Activated T-helper 1 cell treated with anti-CD3 and anti-CD28 coated beads, Interleukin-12 subunit alpha, Interleukin-12 subunit beta, Interleukin-2, Interleukin-4 antibody, amounts not matched to agents 30 ng/mL and 10 ng/mL and 1 ng/mL, durations not matched to agents 14 hours and 24 hours and 36 hours (primary cell): ENCODE measurements around the gene CD19. TPM values are rescaled to one million over a fixed set of nuclear protein-coding genes. Genes with fewer than 3 reads are reported as not detected.
"Not testable (repeated sequence)": the region's sequence is repeated elsewhere in the genome, so short reads cannot be mapped to it uniquely, and the experiment has no call there.

Experiments used
- DNase-seq: peaks from one replicate; pipeline ENCODE4 v3.0.0; 2021; ENCODE audit warnings: low spot score
- H3K27ac Mint-ChIP-seq: one replicate; pipeline ENCODE4 v1.8.0; 2021; ENCODE audit warnings: mild to moderate bottlenecking, mixed read lengths
- H3K27me3 Mint-ChIP-seq: one replicate; pipeline ENCODE4 v1.8.0; 2022; ENCODE audit warnings: mild to moderate bottlenecking, moderate library complexity, mixed read lengths; ENCODE audit not compliant: insufficient read depth
- H3K36me3 Mint-ChIP-seq: one replicate; pipeline ENCODE4 v1.8.0; 2021; ENCODE audit warnings: low read depth, mixed read lengths
- H3K4me1 Mint-ChIP-seq: one replicate; pipeline ENCODE4 v1.8.0; 2021; ENCODE audit warnings: low read depth, mixed read lengths
- H3K4me3 Mint-ChIP-seq: one replicate; pipeline ENCODE4 v1.8.0; 2021; ENCODE audit warnings: mild to moderate bottlenecking, moderate library complexity, mixed read lengths
- H3K9me3 Mint-ChIP-seq: one replicate; pipeline ENCODE4 v1.8.0; 2021; ENCODE audit warnings: mixed read lengths
- intact Hi-C: fragments of 100-400 bp; cut with micrococcal nuclease; formaldehyde crosslinking; loops from one replicate; pipeline ENCODE4 v1.15.1; 2024
- total RNA-seq: library from RNA; stranded (reverse); gene quantifications from 2 replicates; pipeline ENCODE4 v1.2.3, GENCODE V29; 2022

The CD19 gene
- total RNA-seq, 1 donor from 2014 or later: not detected

GRCh38 chr16:28958216-28958615 lies 26.4 kb downstream of the CD19 start:
- peaks cover 48% of the 10 kb centered on the region for H3K36me3 Mint-ChIP-seq
- no peak overlapping the region for H3K4me3 Mint-ChIP-seq
- intact Hi-C loops: no loop called here
- no peak for DNase-seq
- no peak overlapping the region for H3K27ac Mint-ChIP-seq
- peaks cover 10% of the 10 kb centered on the region for H3K4me1 Mint-ChIP-seq
- no peaks in the 10 kb centered on the region for H3K27me3 Mint-ChIP-seq
- H3K9me3 Mint-ChIP-seq: no peaks in the 10 kb centered on the region

GRCh38 chr16:28958836-28959235 lies 27.1 kb downstream of the CD19 start:
- intact Hi-C loops: no loop called here
- H3K27ac Mint-ChIP-seq: no peak overlapping the region
- H3K4me3 Mint-ChIP-seq: no peak overlapping the region
- H3K36me3 Mint-ChIP-seq: peaks cover 47% of the 10 kb centered on the region
- DNase-seq: no peak
- peaks cover 7% of the 10 kb centered on the region for H3K4me1 Mint-ChIP-seq
- H3K9me3 Mint-ChIP-seq: no peaks in the 10 kb centered on the region
- H3K27me3 Mint-ChIP-seq: no peaks in the 10 kb centered on the region

GRCh38 chr16:28964072-28964471 lies 32.3 kb downstream of the CD19 start:
- no peak overlapping the region for H3K27ac Mint-ChIP-seq

GRCh38 chr16:28964496-28964895 lies 32.7 kb downstream of the CD19 start:
- no peak for DNase-seq
- H3K4me1 Mint-ChIP-seq: no peaks in the 10 kb centered on the region
- no peaks in the 10 kb centered on the region for H3K9me3 Mint-ChIP-seq
- H3K36me3 Mint-ChIP-seq: peaks cover 36% of the 10 kb centered on the region
- no peak overlapping the region for H3K4me3 Mint-ChIP-seq
- intact Hi-C loops: no loop called here
- H3K27ac Mint-ChIP-seq: no peak overlapping the region
- no peaks in the 10 kb centered on the region for H3K27me3 Mint-ChIP-seq

More at GRCh38 chr16:28964072-28964471, 32.3 kb downstream of the CD19 start:
- Mint-ChIP-seq H3K4me1 (no peaks in the 10 kb centered on the region), H3K27me3 (no peaks in the 10 kb centered on the region), H3K4me3 (no peak overlapping the region), H3K9me3 (no peaks in the 10 kb centered on the region), H3K36me3 (peaks cover 39% of the 10 kb centered on the region)
- DNase-seq: no peak
- intact Hi-C loops: no loop called here

GRCh38 chr16:28967156-28967555 lies 35.4 kb downstream of the CD19 start:
- peaks cover 24% of the 10 kb centered on the region for H3K36me3 Mint-ChIP-seq
- H3K9me3 Mint-ChIP-seq: no peaks in the 10 kb centered on the region
- DNase-seq: no peak
- intact Hi-C loops: no loop called here
- no peak overlapping the region for H3K4me3 Mint-ChIP-seq
- H3K27ac Mint-ChIP-seq: no peak overlapping the region
- H3K27me3 Mint-ChIP-seq: no peaks in the 10 kb centered on the region
- no peaks in the 10 kb centered on the region for H3K4me1 Mint-ChIP-seq

- H3K4me3 Mint-ChIP-seq, DNase-seq, intact Hi-C loops, H3K27me3 Mint-ChIP-seq, H3K9me3 Mint-ChIP-seq, H3K4me1 Mint-ChIP-seq, H3K36me3 Mint-ChIP-seq: not testable (repeated sequence)
- peak overlapping the region; percentile 48 for H3K27ac Mint-ChIP-seq
These were observed 37.9 kb downstream of the CD19 start for GRCh38 chr16:28969696-28970095.

- peak overlapping the region; percentile 92 for H3K27ac Mint-ChIP-seq
- peaks cover 3% of the 10 kb centered on the region for H3K36me3 Mint-ChIP-seq
- no peaks in the 10 kb centered on the region for H3K9me3 Mint-ChIP-seq
- intact Hi-C loops: loop anchor here (1.0 to 2.0 kb wide), 7 partner anchors 11 to 128 kb away; partner anchors contain the start of genes LAT, NFATC2IP, RABEP2 and TUFM
- no peak for DNase-seq
- H3K4me1 Mint-ChIP-seq: peaks cover 24% of the 10 kb centered on the region
- peak overlapping the region; percentile 95 for H3K4me3 Mint-ChIP-seq
- no peaks in the 10 kb centered on the region for H3K27me3 Mint-ChIP-seq
These were observed 42.3 kb downstream of the CD19 start for GRCh38 chr16:28974007-28974436.

GRCh38 chr16:28974437-28975157 lies 42.8 kb downstream of the CD19 start, which contains the start of gene SPNS1:
TSS of gene SPNS1 (plus strand) at chr16:28974778. CDS start at chr16:28975152, 374 bp downstream.
- Mint-ChIP-seq H3K9me3 (no peaks in the 10 kb centered on the region), H3K36me3 (peaks cover 3% of the 10 kb centered on the region), H3K27ac (peak within 1 kb of the TSS; percentile 92), H3K27me3 (no peaks in the 10 kb centered on the region), H3K4me3 (peak within 1 kb of the TSS; percentile 95), H3K4me1 (peaks cover 24% of the 10 kb centered on the region)
- intact Hi-C loops: loop anchor here (1.0 to 2.0 kb wide), 7 partner anchors 11 to 128 kb away; partner anchors contain the start of genes LAT, NFATC2IP, RABEP2 and TUFM
- DNase-seq: peak; percentile 91

GRCh38 chr16:28975158-28975599 lies 43.4 kb downstream of the CD19 start:
- Mint-ChIP-seq H3K27me3 (no peaks in the 10 kb centered on the region), H3K27ac (peak overlapping the region; percentile 75), H3K4me3 (peak overlapping the region; percentile 95), H3K4me1 (peaks cover 24% of the 10 kb centered on the region), H3K36me3 (peaks cover 3% of the 10 kb centered on the region), H3K9me3 (no peaks in the 10 kb centered on the region)
- intact Hi-C loops: loop anchor here (2.0 kb wide), 2 partner anchors 16 to 50 kb away; partner anchors contain the start of gene RABEP2
- no peak for DNase-seq

- DNase-seq: no peak
- Mint-ChIP-seq H3K27ac (no peak overlapping the region), H3K9me3 (no peaks in the 10 kb centered on the region), H3K4me3 (peak overlapping the region; percentile 15), H3K36me3 (peaks cover 18% of the 10 kb centered on the region), H3K27me3 (no peaks in the 10 kb centered on the region), H3K4me1 (peaks cover 24% of the 10 kb centered on the region)
- intact Hi-C loops: no loop called here
These were observed 46.2 kb downstream of the CD19 start for GRCh38 chr16:28977703-28978662.

GRCh38 chr16:28980330-28980729 lies 48.6 kb downstream of the CD19 start:
- H3K27me3 Mint-ChIP-seq, H3K27ac Mint-ChIP-seq, H3K4me3 Mint-ChIP-seq, H3K9me3 Mint-ChIP-seq, DNase-seq, intact Hi-C loops: not testable (repeated sequence)
- Mint-ChIP-seq H3K36me3 (peaks cover 33% of the 10 kb centered on the region), H3K4me1 (peaks cover 30% of the 10 kb centered on the region)

- H3K4me3 Mint-ChIP-seq: no peak overlapping the region
- DNase-seq: no peak
- no peaks in the 10 kb centered on the region for H3K9me3 Mint-ChIP-seq
- intact Hi-C loops: no loop called here
- H3K36me3 Mint-ChIP-seq: peaks cover 38% of the 10 kb centered on the region
- peaks cover 24% of the 10 kb centered on the region for H3K4me1 Mint-ChIP-seq
- no peaks in the 10 kb centered on the region for H3K27me3 Mint-ChIP-seq
- no peak overlapping the region for H3K27ac Mint-ChIP-seq
These were observed 49.2 kb downstream of the CD19 start for GRCh38 chr16:28980929-28981328.
